A549 (cell line): Measurements from ENCODE around the gene TP53BP2. TPM values are rescaled to one million over a fixed set of nuclear protein-coding genes. Genes with fewer than 3 reads are reported as not detected.
A peak's percentile ranks its signal among the peaks of the same experiment; 100 is the strongest.

Source experiments
- ATAC-seq, 2 experiments: fragments of 200-7000 bp in 1 of 2; fragments of >200 bp in 1 of 2; cut with Nextera tagmentation in 1 of 2; cut with Tn5 transposase in 1 of 2; 3 replicates each; pipeline versions ENCODE4 v1.8.0 to v1.9.1; 2018 to 2020; ENCODE audit warnings: mild to moderate bottlenecking in 1 of 2, moderate library complexity in 1 of 2
- CTCF ChIA-PET: fragments of 300-600 bp; sonication (Branson Sonifier 250); formaldehyde crosslinking; extraction: SDS; loops from one replicate; lab custom pipeline; 2021; ENCODE audit warnings: antibody characterized with exemption, inconsistent platforms; lab: Yijun Ruan, JAX
- POLR2A ChIA-PET: fragments of 350-600 bp; formaldehyde crosslinking; extraction: SDS; loops from one replicate; lab custom pipeline; 2021; ENCODE audit warnings: antibody characterized with exemption, inconsistent platforms; lab: Yijun Ruan, JAX
- DNase-seq, 2 experiments: peaks; one replicate each; pipeline versions ENCODE4 v3.0.0 to v3.0.0-alpha.2; 2011 to 2016; ENCODE audit warnings: low read depth in 1 of 2, low spot score in 1 of 2
- FAIRE-seq: peaks from 2 replicates; lab custom pipeline; 2011; peaks lifted over from hg19 to GRCh38; lab: Jason Lieb, UNC
- H3K27ac ChIP-seq, 2 experiments: fragments of >200 bp; sonication (Bioruptor Twin); formaldehyde crosslinking; 3 replicates each; pipeline ENCODE4 v1.5.1; 2016 to 2017
- H3K4me1 ChIP-seq: fragments of >200 bp; sonication (Bioruptor Twin); formaldehyde crosslinking; 3 replicates; pipeline ENCODE4 v1.6.1; 2016
- H3K4me2 ChIP-seq: fragments of >200 bp; sonication (Bioruptor Twin); formaldehyde crosslinking; 3 replicates; pipeline ENCODE4 v1.6.1; 2016
- H3K4me3 ChIP-seq: fragments of >200 bp; sonication (Bioruptor Twin); formaldehyde crosslinking; 3 replicates; pipeline ENCODE4 v1.5.1; 2016
- H3K9me3 ChIP-seq: fragments of >200 bp; sonication (Bioruptor Twin); formaldehyde crosslinking; 3 replicates; pipeline ENCODE4 v1.6.1; 2016
- CBX2 ChIP-seq: fragments of 200-600 bp; sonication (generic); IDR thresholded peaks from 2 replicates; pipeline ENCODE4 v1.6.1; 2016; ENCODE audit warnings: low read depth, mild to moderate bottlenecking, borderline replicate concordance
- CBX8 ChIP-seq: fragments of 200-600 bp; sonication (generic); IDR thresholded peaks from 2 replicates; pipeline ENCODE4 v1.6.1; 2016
- CEBPB ChIP-seq, 2 experiments: fragments of >200 bp in 1 of 2; sonication (Bioruptor Twin) in 1 of 2; formaldehyde crosslinking in 1 of 2; IDR thresholded peaks; 2 replicates each; pipeline ENCODE4 v1.6.1; 2012 to 2016
- EP300 ChIP-seq, 2 experiments: fragments of >200 bp; sonication (Bioruptor Twin); formaldehyde crosslinking; IDR thresholded peaks; 2 replicates in 1 of 2; 3 replicates in 1 of 2; pipeline ENCODE4 v1.6.1; 2016 to 2017
- FOSL2 ChIP-seq, 2 experiments: fragments of 450-650 bp in 1 of 2; fragments of >200 bp in 1 of 2; sonication (Bioruptor Twin) in 1 of 2; formaldehyde crosslinking; IDR thresholded peaks; 2 replicates each; pipeline versions ENCODE4 v1.5.0 to v1.6.1; 2016 to 2020; ENCODE audit warnings: mild to moderate bottlenecking in 1 of 2, moderate library complexity in 1 of 2
- HOXB5 ChIP-seq: fragments of 250-450 bp; sonication (Bioruptor Pico); IDR thresholded peaks from 2 replicates; pipeline ENCODE4 v1.5.0; 2020; ENCODE audit warnings: mild to moderate bottlenecking, moderate library complexity
- POLR2A ChIP-seq: IDR thresholded peaks from 2 replicates; pipeline ENCODE4 v1.6.1; 2012; ENCODE audit warnings: mild to moderate bottlenecking, low read length
- POLR2AphosphoS2 ChIP-seq: conservative IDR thresholded peaks from 2 replicates; pipeline ENCODE4 v1.6.1; 2012; ENCODE audit warnings: low read length, improper control_type of control experiment, inconsistent platforms
- SMC3 ChIP-seq: fragments of >200 bp; sonication (Bioruptor Twin); formaldehyde crosslinking; IDR thresholded peaks from 3 replicates; pipeline ENCODE4 v1.6.1; 2018; ENCODE audit warnings: inconsistent platforms
- SREBF2 ChIP-seq: fragments of 450-650 bp; IDR thresholded peaks from 2 replicates; pipeline ENCODE4 v1.6.1; 2014; ENCODE audit warnings: mild to moderate bottlenecking, moderate library complexity
- TFCP2L1 ChIP-seq: fragments of 250-450 bp; sonication (Bioruptor Pico); IDR thresholded peaks from 2 replicates; pipeline ENCODE4 v1.5.0; 2021; ENCODE audit warnings: mild to moderate bottlenecking
- TP53 ChIP-seq: fragments of 250-450 bp; sonication (Bioruptor Pico); IDR thresholded peaks from 2 replicates; pipeline ENCODE4 v1.5.0; 2021; ENCODE audit warnings: mild to moderate bottlenecking, moderate library complexity
- ZC3H11A ChIP-seq: fragments of 450-650 bp; IDR thresholded peaks from 2 replicates; pipeline ENCODE4 v1.6.1; 2014; ENCODE audit warnings: antibody characterized with exemption, mild to moderate bottlenecking
- WGBS: methylation state at CpG from one replicate; pipeline ENCODE4 v1.1.6; 2017; ENCODE audit errors: missing lambda C conversion rate; 5-methylcytosine and 5-hydroxymethylcytosine counted together
- polyA plus RNA-seq, 4 experiments: library from polyadenylated mRNA; depleted of rRNA in 3 of 4; stranded (reverse); fragments of >200 nt; fragmentation: RNase III in 1 of 4; extraction: RNeasy Plus Mini Kit Qiagen cat#74134 plus additional on column Dnase treatment in 1 of 4; gene quantifications; 2 replicates in 3 of 4; 3 replicates in 1 of 4; pipeline ENCODE4 v1.2.3, GENCODE V29; 2011 to 2017
- TF ChIP-seq, protein P1 (sequence below): IDR thresholded peaks from 2 replicates; pipeline ENCODE4 v1.6.1; 2012
- TF ChIP-seq, protein P2 (sequence below): fragments of 450-650 bp; IDR thresholded peaks from 2 replicates; pipeline ENCODE4 v1.6.1; 2014; ENCODE audit warnings: antibody characterized with exemption
- TF ChIP-seq, protein P3 (sequence below): IDR thresholded peaks from 2 replicates; pipeline ENCODE4 v1.6.1; 2012; ENCODE audit warnings: low read depth, borderline replicate concordance
- TF ChIP-seq, protein P4 (sequence below): fragments of 250-450 bp; sonication (Bioruptor Pico); IDR thresholded peaks from 2 replicates; pipeline ENCODE4 v1.5.0; 2020; ENCODE audit warnings: low read depth, mild to moderate bottlenecking, moderate library complexity
- TF ChIP-seq, protein P5 (sequence below): IDR thresholded peaks from 2 replicates; pipeline ENCODE4 v1.6.1; 2012

The TP53BP2 gene
- polyA plus RNA-seq, 2 of the 4 experiments (the other 2 are of a cell fraction) = 14.0 to 33.5 TPM

DNA sequence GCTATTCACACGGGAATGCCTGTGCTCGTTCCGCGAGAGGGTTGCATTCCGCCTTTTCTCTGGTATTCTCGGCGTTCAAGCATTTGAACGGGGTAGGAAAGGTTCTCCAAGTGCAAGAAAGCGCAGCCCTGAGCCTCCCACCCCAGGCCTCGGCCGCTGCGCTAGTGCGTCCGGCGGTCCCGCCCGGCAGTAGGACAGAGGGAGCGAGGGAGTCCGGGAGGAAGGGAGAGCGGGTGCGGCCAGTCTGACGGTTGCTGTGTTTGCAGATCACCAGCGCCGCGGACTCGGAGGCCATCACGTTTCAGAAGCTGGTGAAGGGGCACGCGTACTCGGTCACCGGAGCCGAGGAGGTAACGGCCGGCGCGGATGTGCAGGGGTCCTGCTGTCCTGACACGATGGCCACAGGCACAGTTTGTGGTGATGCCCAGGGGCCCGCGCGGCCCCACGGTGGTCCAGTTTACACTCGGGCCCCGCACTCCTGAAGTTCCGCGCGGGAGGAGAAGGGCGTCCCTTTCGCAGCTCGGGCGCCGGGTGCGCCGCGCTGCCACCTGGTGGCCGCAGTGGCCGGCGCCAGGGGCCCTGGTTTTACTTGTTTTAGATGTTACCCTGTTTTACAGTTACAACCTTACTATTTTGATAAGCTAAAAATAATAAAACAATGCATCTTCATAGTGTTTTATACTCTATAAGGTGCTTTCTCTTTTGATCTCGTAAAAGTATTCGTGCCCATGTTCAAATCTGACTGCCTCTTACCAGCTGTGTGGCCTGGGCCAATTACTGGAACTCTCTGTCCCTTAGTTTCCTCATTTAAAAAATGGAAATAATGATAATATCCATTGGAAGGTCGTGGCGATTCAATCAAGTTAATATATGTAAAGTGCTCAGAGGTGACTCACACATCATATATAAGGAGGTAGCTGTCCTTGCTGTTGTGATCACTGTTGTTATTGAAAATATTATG is 96.7 kb downstream of the TP53BP2 start (continued):
- TF ChIP-seq, protein P1, sequence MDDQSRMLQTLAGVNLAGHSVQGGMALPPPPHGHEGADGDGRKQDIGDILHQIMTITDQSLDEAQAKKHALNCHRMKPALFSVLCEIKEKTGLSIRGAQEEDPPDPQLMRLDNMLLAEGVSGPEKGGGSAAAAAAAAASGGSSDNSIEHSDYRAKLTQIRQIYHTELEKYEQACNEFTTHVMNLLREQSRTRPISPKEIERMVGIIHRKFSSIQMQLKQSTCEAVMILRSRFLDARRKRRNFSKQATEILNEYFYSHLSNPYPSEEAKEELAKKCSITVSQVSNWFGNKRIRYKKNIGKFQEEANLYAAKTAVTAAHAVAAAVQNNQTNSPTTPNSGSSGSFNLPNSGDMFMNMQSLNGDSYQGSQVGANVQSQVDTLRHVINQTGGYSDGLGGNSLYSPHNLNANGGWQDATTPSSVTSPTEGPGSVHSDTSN = no peak
- peak; percentile 42; the same call in 1 of the 2 replicates for TF ChIP-seq HOXB5
- no peak for TF ChIP-seq POLR2A
- TF ChIP-seq, all 56 proteins: peak for 6

DNA sequence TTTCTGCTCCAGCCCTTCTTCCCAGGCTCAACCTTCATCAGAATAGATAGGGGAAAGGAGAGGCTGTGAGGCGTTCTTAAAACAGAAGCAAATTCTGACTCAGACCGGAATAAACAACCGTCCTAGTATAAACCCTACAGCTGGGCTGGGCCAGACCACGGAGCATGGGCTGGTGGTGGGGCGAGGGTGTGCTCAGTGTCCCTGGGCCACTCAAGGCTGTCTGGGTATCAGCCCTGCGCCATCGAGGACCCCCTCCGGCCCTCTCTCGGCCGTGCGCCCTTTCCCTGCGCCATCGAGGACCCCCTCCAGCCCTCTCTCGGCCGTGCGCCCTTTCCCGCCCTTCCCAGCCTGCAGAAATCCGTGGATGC is 97.4 kb downstream of the TP53BP2 start:
- WGBS = 44% methylated on average over 17 of the region's 18 CpGs
- H3K4me3 ChIP-seq = no peak overlapping the region; the same call in 2 of the 3 replicates
- H3K27ac ChIP-seq = peak overlapping the region; percentile 80 to 81
- no peak for FAIRE-seq
- ChIA-PET POLR2A (interaction anchor here (0.8 to 2.5 kb wide), 4 partner anchors 22 to 47 kb away, joined by 3 to 14 read pairs (median 5); partner anchors contain the start of gene CAPN2), CTCF (interaction anchor here (0.8 to 10.9 kb wide), 16 partner anchors 11 to 109 kb away, joined by 3 to 122 read pairs (median 27); partner anchors contain the start of gene CAPN2)
- ATAC-seq = peak; percentile 80 to 83
- peaks cover 40% of the 10 kb centered on the region for H3K4me1 ChIP-seq
- peak in 1 of 2 experiments; percentile 65 for DNase-seq
- H3K9me3 ChIP-seq = no peaks in the 10 kb centered on the region
- H3K4me2 ChIP-seq = peak overlapping the region; percentile 75
- TF ChIP-seq, protein P2, sequence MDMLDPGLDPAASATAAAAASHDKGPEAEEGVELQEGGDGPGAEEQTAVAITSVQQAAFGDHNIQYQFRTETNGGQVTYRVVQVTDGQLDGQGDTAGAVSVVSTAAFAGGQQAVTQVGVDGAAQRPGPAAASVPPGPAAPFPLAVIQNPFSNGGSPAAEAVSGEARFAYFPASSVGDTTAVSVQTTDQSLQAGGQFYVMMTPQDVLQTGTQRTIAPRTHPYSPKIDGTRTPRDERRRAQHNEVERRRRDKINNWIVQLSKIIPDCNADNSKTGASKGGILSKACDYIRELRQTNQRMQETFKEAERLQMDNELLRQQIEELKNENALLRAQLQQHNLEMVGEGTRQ = no peak
- TF ChIP-seq TFCP2L1 (CRISPR knock-in tag) = 0 out of 2 replicates have a peak, but pooled peaks have one; percentile 8
- TF ChIP-seq CBX2 = no peak
- TF ChIP-seq, protein P3, sequence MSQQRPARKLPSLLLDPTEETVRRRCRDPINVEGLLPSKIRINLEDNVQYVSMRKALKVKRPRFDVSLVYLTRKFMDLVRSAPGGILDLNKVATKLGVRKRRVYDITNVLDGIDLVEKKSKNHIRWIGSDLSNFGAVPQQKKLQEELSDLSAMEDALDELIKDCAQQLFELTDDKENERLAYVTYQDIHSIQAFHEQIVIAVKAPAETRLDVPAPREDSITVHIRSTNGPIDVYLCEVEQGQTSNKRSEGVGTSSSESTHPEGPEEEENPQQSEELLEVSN = 0 out of 2 replicates have a peak, but pooled peaks have one; percentile 39
- no peak for TF ChIP-seq ZC3H11A
- TF ChIP-seq EP300 (IDR thresholded peaks at IDR 0.05) = no peak
- TF ChIP-seq, protein P4, sequence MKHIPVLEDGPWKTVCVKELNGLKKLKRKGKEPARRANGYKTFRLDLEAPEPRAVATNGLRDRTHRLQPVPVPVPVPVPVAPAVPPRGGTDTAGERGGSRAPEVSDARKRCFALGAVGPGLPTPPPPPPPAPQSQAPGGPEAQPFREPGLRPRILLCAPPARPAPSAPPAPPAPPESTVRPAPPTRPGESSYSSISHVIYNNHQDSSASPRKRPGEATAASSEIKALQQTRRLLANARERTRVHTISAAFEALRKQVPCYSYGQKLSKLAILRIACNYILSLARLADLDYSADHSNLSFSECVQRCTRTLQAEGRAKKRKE = no peak
- 0 out of 3 replicates have a peak, but pooled peaks have one; percentile 5 for TF ChIP-seq SMC3
- TF ChIP-seq POLR2AphosphoS2 = no peak
- no peak for TF ChIP-seq FOSL2 (IDR thresholded peaks at IDR 0.05)
- TF ChIP-seq FOSL2 (CRISPR knock-in tag; IDR thresholded peaks at IDR 0.05) = peak; percentile 44
- no peak for TF ChIP-seq HOXB5
- TF ChIP-seq CBX8 = no peak
- TF ChIP-seq, protein P5, sequence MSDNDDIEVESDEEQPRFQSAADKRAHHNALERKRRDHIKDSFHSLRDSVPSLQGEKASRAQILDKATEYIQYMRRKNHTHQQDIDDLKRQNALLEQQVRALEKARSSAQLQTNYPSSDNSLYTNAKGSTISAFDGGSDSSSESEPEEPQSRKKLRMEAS = no peak
- no peak for TF ChIP-seq SREBF2
- TF ChIP-seq TP53 = no peak

DNA sequence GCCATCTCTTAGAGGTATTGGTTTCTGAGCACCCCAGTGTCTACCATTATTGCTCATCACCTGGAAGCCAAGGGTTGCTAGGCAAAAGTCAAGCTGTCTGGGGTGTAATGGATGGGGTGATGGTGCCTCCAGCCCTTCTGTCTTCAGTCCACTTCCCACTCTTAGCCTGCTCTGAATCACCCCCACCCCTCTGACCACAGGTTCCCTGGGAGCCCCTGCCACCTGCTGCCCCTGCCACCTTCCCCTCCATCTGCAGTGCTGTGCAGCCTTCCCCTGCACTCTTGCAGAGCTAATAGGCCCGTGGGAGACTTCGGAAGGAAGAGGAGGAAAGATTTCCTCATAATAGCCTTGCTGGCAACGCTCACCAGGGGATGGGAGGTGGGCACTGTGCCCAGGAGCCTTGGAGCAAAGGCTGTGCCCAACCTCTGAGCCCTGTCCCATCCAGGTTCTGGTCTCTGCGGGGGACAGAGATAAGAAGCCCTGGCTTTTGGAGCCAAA is 97.9 kb downstream of the TP53BP2 start:
- no CpG with 5 or more reads among the region's 4 CpGs for WGBS
- DNase-seq (peak in 1 of 2 experiments; percentile 61), FAIRE-seq (no peak), ATAC-seq (peak; percentile 66 to 73)
- Histone ChIP-seq H3K27ac (peak overlapping the region; percentile 80 to 81), H3K4me2 (peak overlapping the region; percentile 75), H3K4me3 (no peak overlapping the region), H3K9me3 (no peaks in the 10 kb centered on the region), H3K4me1 (peaks cover 45% of the 10 kb centered on the region)
- TF ChIP-seq CEBPB (IDR thresholded peaks at IDR 0.05) (peak; percentile 8 to 62; a peak in 2 of 4 replicates), CBX8 (no peak)
- ChIA-PET POLR2A (interaction anchor here (0.8 to 2.5 kb wide), 3 partner anchors 21 to 47 kb away, joined by 3 to 14 read pairs (median 4); partner anchors contain the start of gene CAPN2), CTCF (interaction anchor here (0.8 to 10.9 kb wide), 11 partner anchors 11 to 91 kb away, joined by 3 to 122 read pairs (median 84); partner anchors contain the start of gene CAPN2)
